ENCODE results near the gene COPZ2.

- TF ChIP-seq ZNF311 (tag by site-specific recombination; IDR thresholded peaks at IDR 0.05; ENCODE audit: borderline replicate concordance) (no peak), CTCF (tag by site-specific recombination; IDR thresholded peaks at IDR 0.05) (no peak), REPIN1 (tag by site-specific recombination; IDR thresholded peaks at IDR 0.05; ENCODE audit: low read depth) (no peak), ZBTB21 (tag by site-specific recombination; IDR thresholded peaks at IDR 0.05) (no peak), REST (tag by site-specific recombination; IDR thresholded peaks at IDR 0.05) (no peak), ZBTB11 (tag by site-specific recombination; conservative IDR thresholded peaks at IDR 0.05; ENCODE audit: low read depth) (no peak), SALL2 (tag by site-specific recombination; IDR thresholded peaks at IDR 0.05; ENCODE audit: borderline replicate concordance) (no peak), ZSCAN30 (tag by site-specific recombination; IDR thresholded peaks at IDR 0.05) (no peak), ZNF175 (tag by site-specific recombination; IDR thresholded peaks at IDR 0.05) (no peak), ZNF449 (tag by site-specific recombination; IDR thresholded peaks at IDR 0.05) (no peak)
These were observed 16.9 kb upstream of the COPZ2 start for GRCh38 chr17:48054238-48055185.
